A375 (cell line): ENCODE measurements around the gene RAB38. TPM values are rescaled to one million over a fixed set of nuclear protein-coding genes. Genes with fewer than 3 reads are reported as not detected.

Source experiments
- small RNA-seq: library from RNA; depleted of rRNA; stranded (forward); fragments of <200 nt; gene quantifications from one replicate; pipeline ENCODE3, GENCODE V24; 2014
- total RNA-seq: library from RNA; depleted of rRNA; stranded (reverse); fragments of >200 nt; shearing (Covaris generic); gene quantifications from 2 replicates; pipeline ENCODE4 v1.2.3, GENCODE V29; 2014; rRNA removed

Gene RAB38
- total RNA-seq, result 18.4 and 23.6 TPM in 2 replicates

DNA sequence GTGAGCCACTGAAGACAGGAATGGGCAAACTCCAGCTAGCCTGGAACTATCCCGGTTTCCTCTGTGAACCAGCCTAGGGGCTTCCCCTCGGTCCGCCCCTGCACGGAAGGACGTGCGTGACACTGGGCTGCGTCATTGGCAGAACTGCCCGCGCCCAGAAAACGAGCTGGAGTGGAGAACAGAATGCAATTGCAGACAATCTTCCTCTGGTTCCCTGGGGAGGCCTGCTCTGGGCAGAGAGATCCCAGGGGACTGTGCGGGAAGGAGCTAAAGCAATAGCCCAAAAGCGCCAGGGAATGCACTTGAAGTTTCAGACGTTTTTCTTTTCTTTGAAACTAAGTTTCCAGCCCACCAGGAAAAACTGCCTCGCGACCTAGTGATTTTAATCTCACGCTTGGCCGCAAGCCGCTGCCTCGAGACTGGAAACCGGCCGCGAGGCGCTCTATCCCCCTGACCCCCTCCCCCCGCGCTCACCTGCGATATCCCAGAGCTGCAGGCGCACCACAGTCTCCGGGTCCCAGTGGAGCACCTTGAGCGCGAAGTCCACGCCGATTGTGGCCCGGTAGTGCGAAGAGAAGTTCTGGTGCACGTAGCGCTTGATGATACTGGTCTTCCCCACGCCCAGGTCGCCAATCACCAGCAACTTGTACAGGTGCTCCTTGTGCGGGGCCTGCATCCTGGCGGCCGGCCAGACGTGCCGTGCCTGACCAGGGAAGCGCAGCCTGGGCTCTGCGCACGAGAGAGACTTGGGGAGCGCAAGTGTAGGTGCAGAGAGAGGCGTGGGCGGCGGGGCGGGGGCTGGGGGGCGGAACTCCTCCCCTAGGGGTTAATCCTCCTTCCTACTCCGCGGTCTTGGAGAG, at the start of gene RAB38:
Gene RAB38 (minus strand): TSS at position 735 of the 860 bp plus-strand sequence. CDS start 59 bp downstream, at position 676.

Small RNA genes within 50 kb of the gene (small RNA-seq; reads per million reads assigned to genes)
- gene MIR3166 (not detected), gene RF00019 (not detected)

Other genes with a start within 250 kb of the RAB38 start
- 195 and 208 TPM in 2 replicates for gene CTSC, start 162.3 kb upstream of the RAB38 start, total RNA-seq